Activated CD8-positive, alpha-beta memory T cell treated with anti-CD3 and anti-CD28 coated beads for 24 hours (primary cell): ENCODE data around the gene ROBO4.

ENCODE experiments used
- DNase-seq: peaks from one replicate; pipeline ENCODE4 v3.0.0-alpha.2; 2020

The ROBO4 gene

GRCh38 chr11:124918950-124919349 is 21.3 kb upstream of the ROBO4 start, which contains the start of gene HEPN1:
Gene HEPN1, plus strand, starts transcription at chr11:124919250.
- DNase-seq, result no peak

- DNase-seq, result no peak
These were observed 19.5 kb upstream of the ROBO4 start for GRCh38 chr11:124917115-124917637.

GRCh38 chr11:124916370-124916710 is 18.7 kb upstream of the ROBO4 start:
- no peak for DNase-seq

- DNase-seq, result no peak
These were observed 18.1 kb upstream of the ROBO4 start for GRCh38 chr11:124915541-124916369.

- no peak for DNase-seq
These were observed 5.0 kb upstream of the ROBO4 start for GRCh38 chr11:124902616-124903015.

GRCh38 chr11:124900464-124900863 is 2.8 kb upstream of the ROBO4 start:
- DNase-seq, result no peak

- no peak for DNase-seq
These were observed 1.9 kb upstream of the ROBO4 start for GRCh38 chr11:124899383-124900145.

GRCh38 chr11:124898711-124899110 is 1.0 kb upstream of the ROBO4 start:
- no peak for DNase-seq

GRCh38 chr11:124898263-124898680 is 607 bp upstream of the ROBO4 start:
- DNase-seq, result no peak

- peak; percentile 52 for DNase-seq
These were observed 759 bp downstream of the ROBO4 start for GRCh38 chr11:124896821-124897391.

GRCh38 chr11:124896071-124896750 is 1.5 kb downstream of the ROBO4 start:
- DNase-seq, result peak; percentile 52

- DNase-seq, result no peak
These were observed 2.1 kb downstream of the ROBO4 start for GRCh38 chr11:124895471-124895971.

GRCh38 chr11:124894606-124895430 is 2.8 kb downstream of the ROBO4 start:
- DNase-seq, result peak; percentile 47

GRCh38 chr11:124893781-124894401 is 3.8 kb downstream of the ROBO4 start:
- no peak for DNase-seq

- DNase-seq, result no peak
These were observed 4.8 kb downstream of the ROBO4 start for GRCh38 chr11:124892750-124893454.

- no peak for DNase-seq
These were observed 5.5 kb downstream of the ROBO4 start for GRCh38 chr11:124892146-124892545.

- DNase-seq, result no peak
These were observed 6.2 kb downstream of the ROBO4 start for GRCh38 chr11:124891373-124891861.

GRCh38 chr11:124890683-124891372 is 6.8 kb downstream of the ROBO4 start:
- DNase-seq, result no peak

- no peak for DNase-seq
These were observed 7.5 kb downstream of the ROBO4 start for GRCh38 chr11:124890151-124890550.
